Kasumi-1 (cell line): ENCODE data around the gene KCNQ1.

Experiments used
- DNase-seq, 2 experiments: peaks; one replicate each; lab custom pipeline; 2025; lab: John Stamatoyannopoulos, UW

Gene KCNQ1

DNA sequence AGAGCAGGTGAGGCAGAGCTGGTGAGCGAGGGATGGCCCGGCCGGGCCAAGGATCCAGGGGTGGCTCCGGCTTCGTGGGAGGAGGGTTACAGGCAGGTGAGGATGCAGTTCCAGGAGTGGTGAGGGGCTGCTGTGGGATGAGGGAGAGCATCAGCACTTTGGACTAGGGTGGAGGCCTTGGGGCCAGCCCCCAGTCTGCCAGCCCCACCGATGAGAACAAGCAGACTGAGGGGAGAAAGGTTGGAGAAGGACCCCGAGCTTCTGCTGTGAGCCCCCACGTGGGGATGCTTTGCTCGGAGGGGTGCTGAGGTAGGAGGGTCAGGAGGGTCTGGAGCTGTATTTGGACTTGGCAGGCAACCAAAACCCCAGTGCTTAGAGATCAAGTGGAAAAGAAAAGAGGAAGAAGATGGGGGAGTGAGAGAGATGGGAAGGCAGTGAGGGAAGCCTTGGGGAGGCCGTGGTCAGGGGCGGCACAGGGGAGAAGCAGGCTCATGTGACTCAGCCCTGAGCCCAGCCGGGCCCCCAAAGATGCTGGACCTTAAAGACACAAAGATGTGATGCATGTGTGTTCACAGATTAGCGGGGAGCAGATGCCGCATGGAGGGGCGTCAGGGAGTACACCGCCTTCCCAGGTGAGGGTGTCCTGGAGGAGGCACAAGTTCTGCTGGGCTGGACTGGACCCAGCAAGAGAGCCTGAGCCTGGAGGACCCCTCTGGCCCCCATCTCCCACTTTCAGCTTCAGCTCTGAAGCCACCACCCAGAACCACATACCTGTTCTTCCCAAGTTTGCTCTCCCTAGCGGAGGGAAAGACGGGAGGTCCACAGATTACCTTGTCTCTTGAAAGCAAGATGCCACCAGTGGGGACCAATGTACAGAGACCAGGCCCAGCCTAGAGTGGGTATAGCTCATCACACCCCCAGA lies 349.5 kb downstream of the KCNQ1 start:
- peak; percentile 72 to 76 for DNase-seq

DNA sequence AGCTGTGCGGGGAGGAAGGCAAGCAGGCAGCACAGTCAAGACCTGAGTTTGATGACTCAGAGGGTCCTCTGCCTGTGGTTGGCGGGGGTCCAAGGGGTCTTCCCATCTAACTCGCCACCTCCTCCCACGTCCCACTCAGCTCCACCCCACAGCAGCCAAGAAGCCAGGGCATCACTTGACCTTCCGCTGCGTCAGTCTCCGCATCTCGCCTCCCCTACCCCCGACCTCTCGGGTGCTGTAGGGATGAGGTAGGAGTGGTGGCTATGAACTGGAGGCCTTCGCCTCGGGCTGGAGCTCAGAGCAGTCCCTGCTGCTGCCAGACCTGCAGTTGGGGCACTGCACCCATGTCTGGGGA lies 350.1 kb downstream of the KCNQ1 start:
- DNase-seq, result no peak

DNA sequence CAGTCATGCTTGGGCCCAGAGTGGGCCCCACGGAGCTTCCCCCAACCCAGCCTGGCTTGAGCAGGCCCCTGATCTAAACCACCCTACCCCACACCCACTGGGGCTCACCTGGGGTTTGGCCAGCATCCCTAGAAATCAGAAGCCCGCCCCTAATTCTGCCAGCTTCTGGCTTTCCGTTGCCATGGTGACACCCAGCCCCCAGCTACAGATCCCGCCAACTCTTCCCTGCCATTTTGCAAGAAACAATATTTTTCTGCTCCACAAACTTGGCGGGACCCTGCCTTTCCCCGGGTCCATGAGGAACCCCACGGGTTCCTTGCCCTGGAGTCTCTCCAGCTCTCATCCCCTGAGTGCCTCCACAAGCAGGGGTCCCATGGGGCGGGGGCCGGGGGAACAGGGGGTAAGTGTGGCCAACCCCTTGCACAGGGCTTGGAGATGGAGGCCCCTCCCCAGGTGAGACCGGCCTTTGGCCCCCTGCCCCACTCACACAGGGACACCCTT lies 350.7 kb downstream of the KCNQ1 start:
- no peak for DNase-seq

DNA sequence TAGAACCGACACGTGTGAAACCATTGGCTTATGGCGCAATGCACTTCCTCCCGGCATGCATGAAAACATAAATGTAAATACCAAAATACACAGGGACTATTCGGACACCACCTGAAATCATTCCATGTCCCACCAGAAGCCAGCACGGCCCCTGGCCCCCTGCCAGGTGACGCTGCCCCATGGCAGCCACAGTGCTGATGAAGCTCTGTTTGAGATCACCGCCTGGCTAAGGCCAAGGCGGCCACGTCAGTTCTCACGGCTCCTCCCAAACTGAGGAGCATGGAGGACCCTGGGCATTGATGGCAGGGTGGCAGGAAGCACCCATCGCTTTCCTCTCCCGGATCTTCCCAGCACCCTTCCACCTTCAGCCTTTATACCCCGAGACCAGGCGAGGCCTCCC lies 351.3 kb downstream of the KCNQ1 start:
- no peak for DNase-seq

DNA sequence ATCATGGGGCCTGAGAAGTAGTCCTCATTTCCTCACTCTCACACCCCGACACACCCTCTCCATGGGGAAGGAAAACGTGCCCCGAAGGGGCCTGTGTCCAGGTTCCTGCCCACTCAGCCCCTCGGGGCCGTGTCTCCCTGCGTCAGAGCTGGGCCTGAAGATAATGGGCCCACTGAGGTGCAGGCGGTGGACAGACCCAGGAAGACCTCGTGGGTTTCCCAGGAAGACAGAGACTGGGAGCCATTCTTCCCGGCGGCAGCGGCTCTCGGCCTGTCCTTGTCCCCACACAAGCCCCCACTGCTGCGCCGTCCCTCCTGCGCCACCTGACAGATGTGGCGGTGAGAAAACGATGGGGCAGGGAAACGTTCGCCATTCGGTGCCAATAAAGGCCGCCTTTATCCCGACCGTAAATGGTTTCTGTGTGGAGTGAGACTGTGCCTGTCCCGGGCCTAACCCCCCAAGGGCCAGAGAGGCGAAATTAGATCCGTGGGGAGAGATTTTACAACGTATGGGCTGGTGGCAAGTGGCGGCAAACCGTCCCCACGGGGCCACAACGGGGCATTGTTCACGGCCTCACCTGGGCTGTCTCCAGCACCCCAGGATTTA lies 351.8 kb downstream of the KCNQ1 start:
- DNase-seq, result no peak

DNA sequence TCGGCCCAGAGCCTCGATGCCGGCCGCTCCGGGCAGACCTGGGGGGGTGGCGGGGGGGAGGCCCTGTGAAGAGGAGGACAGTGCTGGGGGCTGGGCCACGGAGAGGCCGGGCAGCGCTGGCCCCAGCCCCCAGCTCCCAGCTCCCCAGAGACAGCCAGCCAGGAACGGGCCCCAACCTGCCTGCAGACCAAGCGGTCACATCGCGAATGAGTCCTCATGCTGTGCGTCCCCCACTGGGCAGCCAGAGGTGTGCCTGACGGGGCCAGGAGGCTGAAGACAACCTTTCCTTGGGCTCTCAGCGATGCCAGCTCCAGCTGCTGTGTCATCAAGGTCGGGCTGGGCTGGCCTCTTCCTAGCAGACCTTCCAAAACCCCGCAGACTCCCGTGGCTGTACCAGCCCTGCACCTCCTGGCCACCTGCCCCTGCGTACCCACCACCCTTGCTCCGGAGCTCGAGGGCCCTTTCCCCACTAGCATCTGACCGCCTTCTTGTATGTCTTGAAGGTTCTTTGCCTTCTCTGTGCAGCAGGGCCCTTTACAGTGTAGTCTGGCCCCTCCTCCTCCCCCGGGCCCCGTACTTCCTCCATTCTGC lies 352.4 kb downstream of the KCNQ1 start:
- no peak for DNase-seq

DNA sequence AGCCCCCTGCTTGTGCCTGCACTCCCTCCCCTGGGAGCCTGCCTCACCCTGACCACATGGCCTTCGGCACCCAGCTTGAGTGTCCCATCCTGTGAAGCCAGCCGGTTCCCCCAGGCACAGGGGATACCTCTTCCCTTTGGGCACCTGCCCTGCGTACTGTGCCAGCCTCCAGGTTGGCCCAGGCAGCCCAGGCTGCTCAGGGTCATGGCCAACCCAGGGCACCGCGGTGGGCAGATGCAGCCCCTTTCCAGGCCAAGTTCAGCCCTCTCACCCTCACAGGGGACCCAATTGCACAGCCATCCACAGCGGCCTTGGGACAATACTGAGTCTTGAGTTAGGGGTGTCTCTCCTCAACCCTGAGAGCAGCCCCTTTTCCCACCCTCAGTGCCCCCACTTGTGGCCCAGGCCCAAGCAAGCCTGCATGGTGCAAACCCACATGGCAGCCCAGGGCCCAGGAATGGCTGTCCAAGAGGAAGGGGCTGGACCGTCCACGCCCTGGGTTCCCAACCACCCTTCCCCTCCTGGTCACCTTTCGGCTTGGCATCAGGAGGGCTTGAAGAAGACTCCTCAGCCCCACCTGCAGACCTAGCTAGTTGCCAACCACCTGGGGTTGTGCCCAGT lies 353.0 kb downstream of the KCNQ1 start:
- DNase-seq, result no peak

DNA sequence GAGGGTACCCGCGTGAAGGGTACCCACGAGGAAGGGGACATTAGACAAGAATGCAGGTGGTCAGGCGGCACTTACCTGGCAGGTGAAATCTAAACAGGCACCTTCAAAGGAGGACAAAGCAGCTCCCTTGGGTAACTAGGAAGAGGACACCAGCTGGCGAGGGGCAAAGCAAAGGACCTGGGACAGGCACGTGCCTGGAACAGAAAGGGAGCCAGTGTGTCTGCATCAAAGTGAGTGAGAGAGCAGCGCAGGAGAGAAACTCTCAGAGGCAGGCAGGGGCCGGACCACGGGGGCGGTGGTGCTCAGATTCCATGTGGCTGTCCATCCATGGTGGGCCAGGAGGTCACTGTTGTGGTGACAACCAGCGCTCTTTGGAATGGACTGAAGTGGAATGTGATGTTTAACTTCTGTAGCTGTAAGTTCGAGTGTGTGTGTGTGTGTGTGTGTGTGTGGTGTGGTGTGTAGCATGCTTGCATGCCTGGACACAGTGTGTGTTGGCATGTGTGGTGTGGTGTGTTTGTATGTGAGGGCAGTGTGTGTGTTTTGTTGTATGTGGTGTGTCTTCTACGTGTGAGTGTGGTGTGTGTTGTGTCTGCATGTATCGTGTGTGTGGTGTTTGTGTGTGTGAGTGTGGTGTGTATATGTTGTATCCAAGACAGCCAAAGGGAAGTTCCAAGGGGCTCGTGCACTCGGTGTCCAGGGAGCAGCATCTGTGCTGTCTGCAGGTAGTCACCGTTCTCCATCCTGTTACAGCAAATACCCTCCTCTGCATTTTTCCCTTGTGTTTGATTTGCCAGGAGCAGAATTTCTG lies 354.3 kb downstream of the KCNQ1 start:
- DNase-seq, result no peak

DNA sequence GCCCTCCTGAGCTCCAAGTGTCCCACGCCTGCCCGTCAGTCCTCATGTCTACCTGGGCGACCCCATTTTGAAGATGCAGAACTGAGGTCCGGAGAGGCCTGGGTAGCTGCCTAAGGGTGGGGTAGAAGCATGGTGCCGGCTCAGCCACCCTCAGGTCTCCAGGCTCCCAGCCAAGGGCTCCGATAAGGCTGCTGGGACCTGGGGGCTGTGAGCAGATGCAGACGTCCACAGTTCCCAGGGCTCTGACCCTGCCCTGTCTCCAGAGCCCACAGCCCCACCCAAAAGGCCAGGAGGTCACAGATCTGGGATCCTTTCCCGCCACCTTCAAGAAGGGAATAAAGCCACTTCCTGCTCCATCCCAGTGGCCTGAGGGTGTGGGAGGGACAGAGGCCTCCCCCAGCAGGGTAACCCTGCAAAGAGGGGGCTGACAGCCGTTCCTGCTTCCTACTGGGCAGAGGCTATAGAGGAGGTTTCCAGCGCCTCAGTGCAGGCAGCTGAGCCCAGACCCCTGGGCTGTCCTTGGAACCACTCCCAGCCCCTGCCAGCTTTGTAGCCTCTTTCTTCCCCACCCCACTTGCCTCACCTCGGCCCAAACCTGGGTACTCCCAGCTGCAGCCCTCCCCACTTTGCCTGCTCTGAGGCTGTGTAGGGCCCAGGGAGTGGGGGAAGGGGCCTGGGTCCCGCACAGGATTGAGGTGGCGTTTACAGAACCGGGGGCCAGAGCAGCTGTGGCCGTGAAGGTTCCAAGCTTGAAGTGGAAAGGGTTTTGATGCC lies 355.3 kb downstream of the KCNQ1 start:
- no peak for DNase-seq

DNA sequence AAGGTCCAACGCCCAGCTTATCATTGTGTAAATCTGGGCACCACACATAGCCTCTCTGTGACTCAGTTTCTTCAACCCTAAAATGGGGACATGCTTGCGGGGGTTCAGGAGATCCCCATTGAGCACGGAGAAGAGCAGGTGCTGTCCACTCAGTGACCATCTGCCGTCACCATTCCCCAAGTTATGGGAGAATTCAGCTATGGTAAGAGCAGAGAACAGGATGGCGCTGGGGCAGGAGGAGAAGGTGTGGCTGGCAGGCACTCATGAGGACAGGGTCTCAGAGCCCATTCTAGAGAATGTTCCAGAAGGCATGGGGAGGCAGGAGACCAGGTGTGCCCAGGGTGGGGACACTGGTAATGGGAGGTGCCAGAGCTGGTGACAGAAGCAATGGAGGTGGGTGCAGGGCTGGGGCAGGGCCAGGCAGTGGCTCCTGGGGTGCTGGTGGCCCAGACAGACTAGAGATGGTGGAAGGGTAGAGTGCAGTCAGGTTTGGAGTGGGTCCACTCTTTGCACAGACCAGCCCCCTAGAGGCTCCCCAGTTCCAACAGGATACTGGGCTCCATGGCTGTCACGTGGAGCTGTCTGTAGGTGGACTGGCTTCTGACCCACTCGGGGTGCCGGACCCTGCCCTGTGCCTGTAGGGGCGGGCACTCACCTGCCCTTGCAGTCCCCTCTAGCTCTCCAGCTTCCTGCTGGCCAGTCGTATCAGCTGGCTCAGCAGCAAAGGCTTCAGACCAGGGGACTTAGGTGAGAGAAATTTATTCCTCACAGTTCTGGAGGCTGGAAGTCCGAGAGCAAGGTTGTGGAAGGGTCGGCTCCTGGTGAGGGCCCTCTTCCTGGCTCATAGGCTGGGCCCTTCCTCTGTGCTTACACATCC lies 356.1 kb downstream of the KCNQ1 start:
- no peak for DNase-seq

DNA sequence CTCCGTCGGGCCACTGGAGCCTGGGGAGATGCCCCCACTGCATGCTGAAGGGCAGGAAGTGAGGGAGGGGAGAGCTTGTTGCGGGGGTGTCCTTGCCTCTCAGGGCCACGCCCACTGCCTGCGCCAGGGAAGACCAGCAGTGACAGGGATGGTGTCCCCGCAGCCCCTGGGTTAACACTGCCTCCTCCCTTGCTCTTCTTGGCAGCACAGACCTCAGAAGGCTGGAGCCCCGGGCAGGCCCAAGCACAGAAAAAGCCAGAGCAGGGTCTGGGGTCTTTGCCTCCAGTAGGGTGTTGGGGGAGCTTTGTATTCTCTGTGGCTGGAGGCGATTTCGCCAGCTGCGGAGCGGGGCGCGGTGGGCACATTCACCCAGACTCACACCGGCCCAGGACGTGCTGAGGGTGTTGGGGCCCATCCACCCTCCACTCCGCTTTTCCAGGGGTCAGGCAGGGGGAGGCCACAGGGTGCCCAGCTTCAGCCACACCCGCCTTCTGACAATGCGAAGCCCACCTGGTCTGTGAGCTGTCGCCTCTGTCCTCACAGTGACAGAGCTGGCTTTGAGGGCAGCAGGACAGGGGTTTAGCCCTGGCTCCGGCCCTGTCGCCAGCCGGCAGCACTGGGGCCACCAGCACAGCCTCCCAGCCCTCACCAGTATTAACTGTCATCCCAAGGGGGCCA lies 357.0 kb downstream of the KCNQ1 start:
- DNase-seq, result no peak

DNA sequence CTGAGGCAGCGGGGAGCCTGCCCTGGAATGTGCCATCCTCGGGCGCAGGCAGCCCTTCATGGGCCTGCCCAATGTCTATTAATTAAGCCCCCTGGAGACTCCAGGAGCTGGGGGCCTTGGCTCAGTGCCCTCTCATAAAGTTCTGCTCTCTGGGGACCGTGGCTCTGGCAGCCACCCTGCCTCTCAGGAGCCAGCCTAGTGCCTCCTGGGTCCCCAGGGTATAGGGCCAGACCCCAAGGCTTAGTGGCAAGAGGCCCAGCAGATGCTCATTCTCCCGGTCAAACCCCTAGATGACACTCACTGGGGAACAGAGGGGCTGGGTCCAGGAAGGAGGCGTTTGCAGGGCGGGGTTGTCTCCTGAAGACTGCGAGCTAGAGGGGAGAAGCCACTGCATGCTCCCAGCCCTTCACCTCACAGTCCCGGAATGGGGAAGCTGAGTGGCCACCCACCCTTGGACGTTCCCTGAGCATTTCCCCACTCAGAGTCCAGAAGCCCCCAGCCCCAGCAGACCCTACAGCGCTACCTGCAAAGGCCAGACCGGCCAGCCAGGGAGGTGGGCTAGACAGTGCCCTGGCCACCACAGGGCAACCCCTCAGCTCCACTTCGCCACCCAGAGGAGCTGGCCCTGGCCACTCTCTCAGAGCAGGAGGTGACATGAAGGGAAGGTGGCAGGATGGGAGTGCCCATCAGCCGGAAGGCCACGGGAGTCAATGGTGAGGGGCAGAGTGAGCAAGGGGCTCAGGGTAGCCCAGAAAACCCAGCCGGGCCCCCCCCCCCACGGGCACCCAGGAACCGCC lies 357.8 kb downstream of the KCNQ1 start:
- DNase-seq, result no peak

DNA sequence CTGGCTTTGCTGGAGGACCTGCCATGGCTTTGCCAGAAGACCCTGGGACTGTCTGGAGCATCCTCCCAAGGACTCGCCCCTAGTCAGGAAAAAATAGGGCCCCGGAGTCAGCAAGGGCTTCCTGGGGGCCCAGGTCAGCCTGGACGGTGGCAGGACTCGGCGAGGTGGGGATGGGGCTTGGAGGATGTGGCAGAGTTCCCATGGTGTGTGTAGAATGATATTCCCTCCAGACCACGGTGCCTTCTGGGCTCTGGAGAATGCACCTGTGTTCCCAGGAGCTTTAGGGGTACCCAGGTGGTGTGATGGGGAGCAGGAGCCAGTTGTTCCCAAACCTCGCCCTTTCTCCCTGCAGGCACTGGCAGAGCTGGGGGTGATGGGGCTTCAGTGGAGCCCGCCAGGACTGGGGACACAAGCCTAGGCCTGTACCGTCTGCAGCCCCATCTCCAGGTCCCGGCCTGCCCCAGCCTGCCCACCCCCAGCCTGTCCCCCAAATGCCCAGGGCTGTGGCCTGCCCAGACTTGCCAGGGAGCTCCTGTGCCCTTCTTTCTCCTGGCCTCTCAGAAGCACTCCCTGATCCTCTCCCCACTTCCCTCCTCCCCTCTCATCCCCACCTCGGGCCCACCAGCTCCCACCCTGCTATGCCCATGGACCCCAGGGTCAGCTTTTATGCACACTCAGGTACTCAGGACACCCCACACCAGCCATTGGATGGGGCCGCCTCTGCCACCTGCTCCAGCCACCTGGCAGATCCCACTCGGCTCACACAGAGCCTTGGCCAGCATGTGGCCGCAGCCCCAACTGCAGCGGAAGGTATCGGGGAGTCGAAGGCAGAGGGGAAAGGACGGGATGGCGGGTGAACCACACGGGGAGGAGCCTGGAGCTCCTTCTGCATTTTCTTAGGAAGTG lies 358.6 kb downstream of the KCNQ1 start:
- peak; percentile 30 to 48 for DNase-seq

DNA sequence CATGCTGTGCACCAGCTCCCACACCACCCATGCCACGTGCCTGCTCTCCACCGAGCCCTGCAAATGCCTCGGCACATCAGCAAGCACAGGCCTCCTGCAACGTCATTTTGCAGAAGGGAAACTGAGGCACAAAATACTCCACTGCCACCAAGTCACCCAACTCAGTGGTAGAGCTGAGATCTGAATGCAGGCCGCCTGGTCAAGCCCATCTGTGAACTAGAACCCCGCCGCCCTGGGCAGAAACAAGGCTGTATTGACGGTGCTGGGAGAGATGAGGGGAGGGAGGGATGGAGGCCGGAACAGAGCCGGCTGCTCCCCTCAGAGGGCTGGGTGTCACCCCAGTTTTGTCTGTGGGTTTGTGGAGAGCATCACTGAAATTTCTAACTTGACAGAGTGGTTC lies 359.4 kb downstream of the KCNQ1 start:
- no peak for DNase-seq

DNA sequence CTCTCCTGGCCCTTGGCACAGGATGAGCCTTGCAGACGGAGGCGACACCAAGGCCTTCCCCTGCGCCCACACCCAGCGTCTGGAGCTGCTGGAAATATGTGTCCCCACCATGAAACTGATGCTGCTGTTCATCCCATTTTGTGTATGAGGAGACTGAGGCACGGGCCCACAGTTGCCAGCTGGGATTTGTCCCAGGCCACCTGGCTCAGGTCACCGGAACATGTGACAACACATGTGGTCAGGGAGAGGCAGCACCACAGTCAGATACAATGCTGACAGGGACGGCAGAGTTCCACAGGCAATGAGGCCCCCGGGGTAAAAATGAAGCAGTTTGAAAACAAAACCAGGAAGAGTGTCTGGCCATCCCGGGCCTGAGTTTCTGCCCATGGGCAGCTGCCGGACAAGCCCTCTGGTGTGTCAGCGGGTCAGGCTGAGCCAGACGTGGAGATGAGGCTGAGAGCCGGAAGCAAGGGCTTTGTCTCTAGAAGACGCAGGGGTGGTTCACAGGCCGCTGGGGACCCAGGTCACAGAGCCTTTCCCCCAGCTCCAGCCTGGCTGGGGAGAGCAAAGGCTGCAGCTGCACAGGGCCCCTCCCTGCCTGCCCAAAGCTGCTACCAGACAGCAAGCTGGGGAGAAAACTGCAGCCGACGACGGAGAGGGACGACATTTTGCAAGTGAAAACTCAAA lies 360.0 kb downstream of the KCNQ1 start:
- DNase-seq, result no peak

DNA sequence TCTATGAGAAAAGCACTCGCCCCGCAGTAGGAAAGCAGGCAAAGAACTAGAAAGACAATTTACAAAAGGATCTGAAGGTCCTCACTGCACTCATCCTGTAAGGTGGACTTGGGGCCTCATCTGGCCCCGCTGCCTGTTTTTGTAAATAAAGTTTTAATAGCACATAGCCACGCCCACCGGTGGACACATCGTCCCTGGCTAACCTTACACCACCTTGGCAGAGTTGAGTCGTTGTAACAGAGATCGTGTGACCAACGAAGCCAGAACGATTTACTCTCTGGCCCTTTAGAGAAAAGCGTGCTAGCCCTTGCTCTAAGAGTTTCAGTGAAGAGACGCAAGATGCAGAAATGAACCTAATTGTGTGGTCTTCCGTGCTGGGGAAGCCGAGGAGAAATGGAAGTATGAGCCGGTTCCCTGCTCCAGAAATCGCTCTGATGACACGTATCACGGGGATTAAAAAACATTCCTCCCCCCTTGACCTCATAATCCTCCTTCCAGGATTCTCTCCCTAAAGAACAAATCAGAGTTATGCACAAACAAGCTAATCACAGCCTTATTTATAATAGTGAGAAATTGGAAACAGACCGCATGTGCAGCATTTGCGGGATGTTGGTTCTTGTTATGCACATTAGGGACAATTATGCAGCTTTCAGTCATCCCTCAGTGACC lies 360.7 kb downstream of the KCNQ1 start:
- no peak for DNase-seq
